GM12878 (cell line): ENCODE results near the gene NCOA6. TPM values are rescaled to one million over a fixed set of nuclear protein-coding genes. Genes with fewer than 3 reads are reported as not detected.

Experiments
- ATAC-seq: fragments of 200-7000 bp; cut with Tn5 transposase; 3 replicates; pipeline ENCODE4 v1.9.1; 2020; ENCODE audit warnings: mild to moderate bottlenecking, moderate library complexity
- BruUV-seq: library from RNA; stranded (reverse); fragments of 400-500 nt; replicated peaks from 2 replicates; lab custom pipeline; 2021; lab: Mats Ljungman, UMichigan
- CTCF ChIA-PET: fragments of 300-600 bp; sonication (Branson Sonifier 250); formaldehyde crosslinking; extraction: SDS; loops from one replicate; lab custom pipeline; 2021; ENCODE audit warnings: inconsistent platforms; lab: Yijun Ruan, JAX
- POLR2A ChIA-PET: fragments of 350-600 bp; formaldehyde crosslinking; extraction: SDS; loops from one replicate; lab custom pipeline; 2021; ENCODE audit warnings: inconsistent platforms; lab: Charles Lee
- RAD21 ChIA-PET: fragments of 300-600 bp; sonication (Branson Sonifier 250); formaldehyde crosslinking; loops from one replicate; lab custom pipeline; 2023; ENCODE audit warnings: antibody characterized with exemption; ENCODE audit not compliant: unreplicated experiment; lab: Charles Lee
- SMC1A ChIA-PET: fragments of 300-600 bp; sonication (Branson Sonifier 250); formaldehyde crosslinking; loops from one replicate; lab custom pipeline; 2023; ENCODE audit not compliant: unreplicated experiment, uncharacterized antibody; lab: Charles Lee
- DNase-seq: peaks from one replicate; pipeline ENCODE4 v3.0.0-alpha.2; 2011; ENCODE audit warnings: low read depth, low spot score
- FAIRE-seq: peaks from 3 replicates; lab custom pipeline; 2011; peaks lifted over from hg19 to GRCh38; lab: Jason Lieb, UNC
- H2AFZ ChIP-seq: 2 replicates; pipeline ENCODE4 v1.6.0; 2011; ENCODE audit warnings: low read depth, low read length, control low read depth; ENCODE audit not compliant: control insufficient read depth
- H3K27ac ChIP-seq: 2 replicates; pipeline ENCODE4 v1.5.1; 2011; ENCODE audit warnings: control low read depth; ENCODE audit not compliant: control insufficient read depth, insufficient read depth
- H3K27me3 ChIP-seq, 2 experiments: replicated peaks in 1 of 2; 2 replicates each; pipeline versions ENCODE4 v1.6.0 to v1.6.1; 2011; ENCODE audit warnings: low read length in 1 of 2; ENCODE audit not compliant: control insufficient read depth in 2 of 2, insufficient read depth in 2 of 2
- H3K36me3 ChIP-seq, 2 experiments: 2 replicates each; pipeline ENCODE4 v1.5.1; 2011; ENCODE audit warnings: low read length in 1 of 2; ENCODE audit not compliant: control insufficient read depth in 2 of 2, insufficient read depth in 2 of 2
- H3K4me1 ChIP-seq: 2 replicates; pipeline ENCODE4 v1.6.1; 2011; ENCODE audit warnings: mild to moderate bottlenecking, low read length, moderate library complexity, mixed read lengths; ENCODE audit not compliant: control insufficient read depth, insufficient read depth
- H3K4me2 ChIP-seq: 2 replicates; pipeline ENCODE4 v1.6.0; 2011; ENCODE audit warnings: control low read depth; ENCODE audit not compliant: control insufficient read depth, insufficient read depth
- H3K4me3 ChIP-seq: fragments of 200-600 bp; sonication (generic); 2 replicates; pipeline ENCODE4 v1.5.1; 2016
- H3K79me2 ChIP-seq: 2 replicates; pipeline ENCODE4 v1.6.0; 2011; ENCODE audit warnings: low read length; ENCODE audit not compliant: control insufficient read depth, insufficient read depth
- H3K9ac ChIP-seq: 2 replicates; pipeline ENCODE4 v1.8.0; 2011; ENCODE audit warnings: low read length, control low read depth, mixed read lengths; ENCODE audit not compliant: control insufficient read depth, insufficient read depth
- H3K9me3 ChIP-seq: replicated peaks from 3 replicates; pipeline ENCODE4 v1.5.1; 2011; ENCODE audit warnings: mild to moderate bottlenecking, low read length; ENCODE audit not compliant: control insufficient read depth, insufficient read depth
- H4K20me1 ChIP-seq: 2 replicates; pipeline ENCODE4 v1.6.0; 2011; ENCODE audit not compliant: control insufficient read depth, insufficient read depth
- BRCA1 ChIP-seq: IDR thresholded peaks from 2 replicates; pipeline ENCODE4 v1.6.1; 2011; ENCODE audit warnings: low read depth, low read length, improper control_type of control experiment
- CHD4 ChIP-seq: fragments of 200-600 bp; sonication (generic); IDR thresholded peaks from 2 replicates; pipeline ENCODE4 v1.6.1; 2016; ENCODE audit warnings: mild to moderate bottlenecking
- POLR2AphosphoS5 ChIP-seq: IDR thresholded peaks from 2 replicates; pipeline ENCODE4 v1.6.1; 2011; ENCODE audit warnings: mild to moderate bottlenecking, low read length, inconsistent platforms
- SREBF1 ChIP-seq: IDR thresholded peaks from 2 replicates; pipeline ENCODE4 v1.6.1; 2012; ENCODE audit warnings: mild to moderate bottlenecking, low read length
- ZNF687 ChIP-seq: fragments of 450-650 bp; IDR thresholded peaks from 2 replicates; pipeline ENCODE4 v1.6.1; 2017; ENCODE audit warnings: mild to moderate bottlenecking, moderate library complexity
- ZZZ3 ChIP-seq: IDR thresholded peaks from 2 replicates; pipeline ENCODE4 v1.6.1; 2011; ENCODE audit warnings: low read depth; ENCODE audit not compliant: control insufficient read depth, insufficient read length
- WGBS: methylation state at CpG from one replicate; pipeline ENCODE4 v1.1.6; 2016; ENCODE audit warnings: low lambda C conversion rate; ENCODE audit not compliant: insufficient replicate concordance, insufficient coverage; ENCODE audit errors: missing lambda C conversion rate; 5-methylcytosine and 5-hydroxymethylcytosine counted together
- in situ Hi-C: fragments of 300-500 bp; cut with MboI; formaldehyde crosslinking; loops from 9 replicates; pipeline ENCODE4 v1.14.3; 2018; ENCODE audit warnings: mixed read lengths
- intact Hi-C: fragments of 100-400 bp; cut with micrococcal nuclease; formaldehyde crosslinking; loops from one replicate; pipeline ENCODE4 v1.14.2; 2022; ENCODE audit not compliant: unreplicated experiment
- polyA plus RNA-seq, 11 experiments: library from polyadenylated mRNA; depleted of rRNA in 4 of 11; unstranded in 6 of 11; stranded (reverse) in 5 of 11; fragments of >200 nt; fragmentation: Nextera tagmentation in 4 of 11; fragmentation: Illumina TruSeq in 1 of 11; extraction: Ambion mirVana in 4 of 11; extraction: Trizol in 1 of 11; gene quantifications; 1 replicate in 1 of 11; 2 replicates in 10 of 11; pipeline versions ENCODE4 v1.2.1 to v1.2.3, GENCODE V29; 2011 to 2016; ENCODE audit warnings: inconsistent platforms in 2 of 11, missing spikeins in 2 of 11, low read depth in 1 of 11
- total RNA-seq, 4 experiments: library from RNA; depleted of rRNA in 3 of 4; stranded (reverse); fragments of >200 nt in 3 of 4; fragmentation: Illumina TruSeq in 1 of 4; extraction: Trizol in 1 of 4; gene quantifications; 2 replicates each; pipeline versions ENCODE4 v1.2.1 to v1.2.3, GENCODE V29; 2013 to 2021

Gene NCOA6
- total and polyA plus RNA-seq, 10 of the 15 experiments (the other 5 are each of a cell fraction or from before 2014, with no cell fraction given): 6.1 to 20.6 (median 12.6) TPM

- intact Hi-C loops: no loop called here
- peaks cover 35% of the 10 kb centered on the region for H3K4me1 ChIP-seq
- no peaks in the 10 kb centered on the region; the same call in 2 of the 3 replicates for H3K9me3 ChIP-seq
- H3K4me2 ChIP-seq: no peak overlapping the region
- H3K27ac ChIP-seq: no peak overlapping the region
- H3K79me2 ChIP-seq: no peaks in the 10 kb centered on the region
- in situ Hi-C loops: no loop called here
- no peak overlapping the region for H3K4me3 ChIP-seq
- peaks cover 7 to 20% of the 10 kb centered on the region in 2 experiments for H3K36me3 ChIP-seq
- POLR2A ChIA-PET: interaction anchor here (0.7 to 1.3 kb wide), 2 partner anchors 19 to 235 kb away, joined by 3 read pairs; partner anchors contain the start of gene DYNLRB1
- no peak for TF ChIP-seq ZNF687
- TF ChIP-seq POLR2AphosphoS5: no peak
- no peak for TF ChIP-seq CHD4
- no peak for TF ChIP-seq ZZZ3
- no peak for TF ChIP-seq SREBF1
- no peak for TF ChIP-seq BRCA1
- TF ChIP-seq, all 136 proteins: peak for 0
- FAIRE-seq (no peak), ATAC-seq (no peak), DNase-seq (no peak)
- CTCF ChIA-PET: interaction anchor here (1.1 kb wide), 1 partner anchor 18 kb away, joined by 8 read pairs; no protein-coding TSS in a partner anchor
- no peaks in the 10 kb centered on the region for H3K27me3 ChIP-seq
- RAD21 ChIA-PET: interaction anchor here (0.7 kb wide), 1 partner anchor 1810 kb away, joined by 3 read pairs; no protein-coding TSS in a partner anchor
- whole genome bisulfite sequencing: 96% methylated on average over 3 of the region's 3 CpGs
- H4K20me1 ChIP-seq: no peaks in the 10 kb centered on the region
- H3K9ac ChIP-seq: no peak overlapping the region
- SMC1A ChIA-PET: interaction anchor here (0.9 to 6.7 kb wide), 3 partner anchors 11 to 31 kb away, joined by 4 to 41 read pairs (median 6); no protein-coding TSS in a partner anchor
- BruUV-seq: no TSS peak
- no peak overlapping the region for H2AFZ ChIP-seq
These were observed 74.0 kb downstream of the NCOA6 start for GRCh38 chr20:34751453-34751852.
